WI38 (cell line): ENCODE data around the gene MAPK8IP1.

Source experiments
- H3K4me3 ChIP-seq: 2 replicates; pipeline ENCODE4 v1.5.1; 2011; ENCODE audit warnings: low read depth, mild to moderate bottlenecking, control low read depth, low read length
- TF ChIP-seq, protein P1 (sequence below): IDR thresholded peaks from 2 replicates; pipeline ENCODE4 v1.5.1; 2012; ENCODE audit warnings: low read depth, mild to moderate bottlenecking, control low read depth, low read length

Gene MAPK8IP1

DNA sequence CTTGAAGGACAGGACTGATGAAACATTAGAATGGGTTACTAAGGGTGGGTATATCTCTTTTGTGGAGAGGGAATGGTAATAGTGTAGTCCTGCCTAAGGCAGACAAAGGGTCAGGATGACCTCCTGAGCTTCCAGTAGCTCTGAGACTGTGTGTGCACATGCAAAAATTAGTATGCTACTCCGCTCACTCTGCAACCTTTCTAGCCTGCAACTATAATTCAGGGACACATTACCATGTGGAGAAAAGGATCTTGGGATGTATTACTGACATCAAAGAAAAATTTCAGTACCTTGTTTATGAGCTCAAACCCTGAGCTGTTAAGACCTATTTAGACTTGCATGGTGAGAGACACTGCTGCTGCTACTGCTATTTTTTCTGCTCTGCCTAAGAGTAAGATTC is 62.4 kb downstream of the MAPK8IP1 start:
- no peak overlapping the region for H3K4me3 ChIP-seq
- TF ChIP-seq, protein P1, sequence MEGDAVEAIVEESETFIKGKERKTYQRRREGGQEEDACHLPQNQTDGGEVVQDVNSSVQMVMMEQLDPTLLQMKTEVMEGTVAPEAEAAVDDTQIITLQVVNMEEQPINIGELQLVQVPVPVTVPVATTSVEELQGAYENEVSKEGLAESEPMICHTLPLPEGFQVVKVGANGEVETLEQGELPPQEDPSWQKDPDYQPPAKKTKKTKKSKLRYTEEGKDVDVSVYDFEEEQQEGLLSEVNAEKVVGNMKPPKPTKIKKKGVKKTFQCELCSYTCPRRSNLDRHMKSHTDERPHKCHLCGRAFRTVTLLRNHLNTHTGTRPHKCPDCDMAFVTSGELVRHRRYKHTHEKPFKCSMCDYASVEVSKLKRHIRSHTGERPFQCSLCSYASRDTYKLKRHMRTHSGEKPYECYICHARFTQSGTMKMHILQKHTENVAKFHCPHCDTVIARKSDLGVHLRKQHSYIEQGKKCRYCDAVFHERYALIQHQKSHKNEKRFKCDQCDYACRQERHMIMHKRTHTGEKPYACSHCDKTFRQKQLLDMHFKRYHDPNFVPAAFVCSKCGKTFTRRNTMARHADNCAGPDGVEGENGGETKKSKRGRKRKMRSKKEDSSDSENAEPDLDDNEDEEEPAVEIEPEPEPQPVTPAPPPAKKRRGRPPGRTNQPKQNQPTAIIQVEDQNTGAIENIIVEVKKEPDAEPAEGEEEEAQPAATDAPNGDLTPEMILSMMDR: no peak

DNA sequence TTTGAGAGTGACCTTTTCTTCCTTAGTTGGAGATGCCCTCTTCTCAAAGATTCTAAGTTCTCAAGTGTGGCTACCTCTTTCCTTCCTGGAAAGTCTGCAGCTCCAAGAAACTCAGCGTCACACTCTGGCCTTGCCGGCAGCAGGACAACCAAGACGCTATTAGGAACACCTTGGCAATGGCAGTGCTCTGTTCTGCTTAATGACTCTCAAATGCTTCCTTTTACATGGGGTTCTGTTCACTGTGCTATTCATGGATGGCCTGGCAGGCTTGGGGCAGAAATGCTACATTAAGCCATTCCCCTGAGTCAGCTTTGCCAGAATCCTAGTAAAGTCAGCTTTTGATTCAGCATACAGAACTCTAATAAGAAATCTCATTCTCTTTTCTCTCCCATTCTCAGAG is 62.9 kb downstream of the MAPK8IP1 start:
- TF ChIP-seq, protein P1: no peak
- no peak overlapping the region for H3K4me3 ChIP-seq

DNA sequence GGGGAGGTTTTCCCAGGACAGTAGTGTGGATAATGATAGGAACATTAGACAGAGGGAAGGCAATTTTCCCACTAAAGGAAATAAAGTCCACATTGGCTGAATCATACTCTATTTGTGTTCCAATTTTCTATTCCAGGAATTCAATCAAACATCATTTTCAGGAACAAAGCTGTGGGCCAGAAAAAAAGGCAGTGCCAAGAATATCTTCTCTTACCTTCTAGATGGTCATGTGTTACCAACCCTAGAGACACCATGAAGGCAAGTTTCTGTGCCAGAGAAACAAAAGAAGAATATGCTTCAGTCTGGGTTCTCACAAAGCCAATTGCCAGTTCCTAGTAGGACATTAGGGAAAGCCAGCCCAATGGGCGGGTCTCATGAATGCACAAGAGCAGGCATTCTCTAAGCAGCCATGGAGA is 64.5 kb downstream of the MAPK8IP1 start:
- no peak overlapping the region for H3K4me3 ChIP-seq
- TF ChIP-seq, protein P1: no peak
